Left lung (tissue), 10 donors: ENCODE results near the gene CEP162. TPM values are rescaled to one million over a fixed set of nuclear protein-coding genes. Genes with fewer than 3 reads are reported as not detected.
"Not testable (repeated sequence)": the region's sequence is repeated elsewhere in the genome, so short reads cannot be mapped to it uniquely, and the experiment has no call there.

Experiments used
- ATAC-seq: fragments of 200-7000 bp; cut with Tn5 transposase; one replicate; pipeline ENCODE4 v1.9.1; 2020; ENCODE audit warnings: moderate library complexity
- DNase-seq, 4 donors: peaks; one replicate each; pipeline ENCODE4 v3.0.0-alpha.2; 2013 to 2020
- H3K27ac ChIP-seq, 2 donors: fragments of 200-600 bp; sonication (generic) in 1 of 2; one replicate each; pipeline versions ENCODE4 v1.5.0 to v1.8.0; 2020 to 2021
- H3K27me3 ChIP-seq, 2 donors: fragments of 200-600 bp; sonication (generic) in 1 of 2; one replicate each; pipeline versions ENCODE4 v1.5.0 to v1.8.0; 2020 to 2021
- H3K36me3 ChIP-seq, 2 donors: fragments of 200-600 bp; sonication (generic) in 1 of 2; one replicate each; pipeline versions ENCODE4 v1.5.0 to v1.8.0; 2020 to 2021
- H3K4me1 ChIP-seq, 2 donors: fragments of 200-600 bp; one replicate each; pipeline ENCODE4 v1.8.0; 2021
- H3K4me3 ChIP-seq, 2 donors: fragments of 200-600 bp; sonication (generic) in 1 of 2; one replicate each; pipeline versions ENCODE4 v1.5.0 to v1.8.0; 2020 to 2021; ENCODE audit warnings: mild to moderate bottlenecking in 1 of 2
- H3K9me3 ChIP-seq, 2 donors: fragments of 200-600 bp; sonication (generic) in 1 of 2; one replicate each; pipeline versions ENCODE4 v1.5.0 to v1.8.0; 2020 to 2021
- intact Hi-C, 2 donors: fragments of 100-400 bp; cut with DNase I; formaldehyde crosslinking; loops; one replicate each; pipeline versions ENCODE4 v1.11.2 to v1.14.2; 2022
- polyA plus RNA-seq, 6 donors: library from polyadenylated mRNA; unstranded; fragments of 120-200 nt; gene quantifications; one replicate each; pipeline ENCODE4 v1.2.1, GENCODE V29; 2013; ENCODE audit not compliant: insufficient read length in 6 of 6
- total RNA-seq, 2 donors: library from RNA; stranded (reverse); fragmentation: NEBNext Ultra II Directional; extraction: Animal tissue kit (Norgen Biotek cat#: 25700); gene quantifications; one replicate each; pipeline ENCODE4 v1.2.1, GENCODE V29; 2021
- TF ChIP-seq, protein P1 (sequence below), 2 donors: fragments of 200-600 bp; sonication (generic) in 1 of 2; IDR thresholded peaks; one replicate each; pipeline versions ENCODE4 v1.5.0 to v1.8.0; 2021; ENCODE audit warnings: antibody characterized with exemption in 2 of 2
- donor health status: DM: no; HTN: yes; CAD: no.
- donor health status: DM: no; HTN: no; CAD: no.

The CEP162 gene
- total and polyA plus RNA-seq, 8 donors: 9.7 to 26.4 (median 19.3) TPM

DNA sequence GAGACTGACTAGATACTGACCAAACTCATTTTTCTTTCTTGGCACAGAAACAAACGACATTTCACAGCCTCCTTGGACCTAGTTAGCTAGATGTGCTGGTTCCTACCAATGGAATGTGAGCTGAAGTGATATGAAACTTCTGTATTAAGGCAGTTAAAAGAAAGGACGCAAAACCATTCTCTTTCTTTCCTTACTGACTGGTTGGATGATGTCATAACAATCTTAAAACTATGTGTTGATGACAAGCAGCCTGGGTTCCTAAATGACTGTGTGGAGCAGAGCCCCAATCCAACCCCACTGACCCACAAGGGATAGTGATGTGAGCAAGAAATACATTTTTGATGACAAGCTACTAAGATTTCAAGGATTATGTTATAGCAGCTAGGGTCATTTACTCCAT lies 35.6 kb downstream of the CEP162 start:
- TF ChIP-seq, protein P1, sequence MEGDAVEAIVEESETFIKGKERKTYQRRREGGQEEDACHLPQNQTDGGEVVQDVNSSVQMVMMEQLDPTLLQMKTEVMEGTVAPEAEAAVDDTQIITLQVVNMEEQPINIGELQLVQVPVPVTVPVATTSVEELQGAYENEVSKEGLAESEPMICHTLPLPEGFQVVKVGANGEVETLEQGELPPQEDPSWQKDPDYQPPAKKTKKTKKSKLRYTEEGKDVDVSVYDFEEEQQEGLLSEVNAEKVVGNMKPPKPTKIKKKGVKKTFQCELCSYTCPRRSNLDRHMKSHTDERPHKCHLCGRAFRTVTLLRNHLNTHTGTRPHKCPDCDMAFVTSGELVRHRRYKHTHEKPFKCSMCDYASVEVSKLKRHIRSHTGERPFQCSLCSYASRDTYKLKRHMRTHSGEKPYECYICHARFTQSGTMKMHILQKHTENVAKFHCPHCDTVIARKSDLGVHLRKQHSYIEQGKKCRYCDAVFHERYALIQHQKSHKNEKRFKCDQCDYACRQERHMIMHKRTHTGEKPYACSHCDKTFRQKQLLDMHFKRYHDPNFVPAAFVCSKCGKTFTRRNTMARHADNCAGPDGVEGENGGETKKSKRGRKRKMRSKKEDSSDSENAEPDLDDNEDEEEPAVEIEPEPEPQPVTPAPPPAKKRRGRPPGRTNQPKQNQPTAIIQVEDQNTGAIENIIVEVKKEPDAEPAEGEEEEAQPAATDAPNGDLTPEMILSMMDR (IDR thresholded peaks at IDR 0.05): no peak
- no peaks in the 10 kb centered on the region for H3K9me3 ChIP-seq
- DNase-seq (no peak), ATAC-seq (no peak)
- no peaks in the 10 kb centered on the region for H3K4me1 ChIP-seq
- H3K27me3 ChIP-seq: no peaks in the 10 kb centered on the region
- no peak overlapping the region for H3K4me3 ChIP-seq
- intact Hi-C loops: no loop called here
- H3K36me3 ChIP-seq: peaks cover 0 to 58% of the 10 kb centered on the region in 2 donors
- no peak overlapping the region for H3K27ac ChIP-seq

DNA sequence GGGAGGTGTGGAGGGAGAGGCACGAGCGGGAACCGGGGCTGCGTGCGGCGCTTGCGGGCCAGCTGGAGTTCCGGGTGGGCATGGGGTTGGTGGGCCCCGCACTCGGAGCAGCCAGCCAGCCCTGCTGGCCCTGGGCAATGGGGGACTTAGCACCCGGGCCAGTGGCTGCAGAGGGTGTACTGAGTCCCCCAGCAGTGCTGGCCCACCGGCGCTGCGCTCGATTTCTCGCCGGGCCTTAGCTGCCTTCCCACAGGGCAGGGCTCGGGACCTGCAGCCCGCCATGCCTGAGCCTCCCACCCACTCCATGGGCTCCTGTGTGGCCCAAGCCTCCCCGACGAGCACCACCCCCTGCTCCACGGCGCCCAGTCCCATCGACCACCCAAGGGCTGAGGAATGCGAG lies 38.1 kb downstream of the CEP162 start:
- ATAC-seq, H3K4me1 ChIP-seq, intact Hi-C loops, H3K4me3 ChIP-seq, H3K27me3 ChIP-seq, DNase-seq, H3K9me3 ChIP-seq, H3K27ac ChIP-seq: not testable (repeated sequence)
- peaks cover 0 to 55% of the 10 kb centered on the region in 2 donors for H3K36me3 ChIP-seq

DNA sequence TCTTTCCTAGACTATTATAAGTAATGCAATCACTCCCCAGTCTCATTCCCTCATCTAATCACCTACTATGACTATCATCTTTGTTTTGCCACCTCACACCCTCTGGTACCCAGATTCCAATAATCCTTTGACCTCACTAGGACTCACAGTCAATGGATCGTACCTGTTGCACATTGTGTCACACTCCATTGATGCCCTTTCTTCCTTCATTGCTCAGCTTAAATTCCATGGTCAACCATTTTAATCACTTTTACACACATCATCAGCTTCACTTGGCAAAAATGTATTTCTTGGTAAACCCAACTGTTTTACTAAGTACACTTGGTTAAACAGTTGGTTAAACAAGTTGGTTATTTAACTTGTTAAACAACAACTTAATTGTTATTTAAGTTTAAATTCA lies 44.0 kb downstream of the CEP162 start:
- Histone ChIP-seq H3K27me3 (no peaks in the 10 kb centered on the region), H3K36me3 (peaks cover 0 to 15% of the 10 kb centered on the region in 2 donors), H3K9me3 (no peaks in the 10 kb centered on the region), H3K27ac (no peak overlapping the region), H3K4me3 (no peak overlapping the region), H3K4me1 (no peaks in the 10 kb centered on the region)
- ATAC-seq (no peak), DNase-seq (no peak)
- intact Hi-C loops: no loop called here
- TF ChIP-seq, protein P1 (IDR thresholded peaks at IDR 0.05): no peak

DNA sequence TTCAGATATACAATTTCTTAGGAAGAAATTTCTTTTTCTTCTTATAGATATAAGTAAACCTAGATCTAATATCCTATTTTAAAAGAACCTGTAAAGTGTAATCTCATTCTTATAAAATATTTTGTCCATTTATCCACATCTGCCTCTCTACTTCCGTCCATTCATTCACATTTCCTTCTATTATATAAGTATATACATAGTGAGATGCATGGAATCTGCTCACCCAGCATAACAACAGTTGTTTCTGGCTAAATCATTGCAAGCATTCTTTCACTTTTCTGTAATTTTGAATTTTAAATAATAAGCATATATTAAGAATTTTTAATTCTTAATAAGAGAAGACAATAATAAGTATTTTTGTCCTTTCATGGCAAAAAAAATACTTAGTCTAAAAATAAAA lies 45.4 kb downstream of the CEP162 start:
- Histone ChIP-seq H3K27ac (no peak overlapping the region), H3K9me3 (no peaks in the 10 kb centered on the region), H3K36me3 (peaks cover 0 to 15% of the 10 kb centered on the region in 2 donors), H3K27me3 (no peaks in the 10 kb centered on the region), H3K4me1 (no peaks in the 10 kb centered on the region), H3K4me3 (no peak overlapping the region)
- TF ChIP-seq, protein P1 (IDR thresholded peaks at IDR 0.05): no peak
- ATAC-seq (no peak), DNase-seq (no peak)
- intact Hi-C loops: no loop called here

DNA sequence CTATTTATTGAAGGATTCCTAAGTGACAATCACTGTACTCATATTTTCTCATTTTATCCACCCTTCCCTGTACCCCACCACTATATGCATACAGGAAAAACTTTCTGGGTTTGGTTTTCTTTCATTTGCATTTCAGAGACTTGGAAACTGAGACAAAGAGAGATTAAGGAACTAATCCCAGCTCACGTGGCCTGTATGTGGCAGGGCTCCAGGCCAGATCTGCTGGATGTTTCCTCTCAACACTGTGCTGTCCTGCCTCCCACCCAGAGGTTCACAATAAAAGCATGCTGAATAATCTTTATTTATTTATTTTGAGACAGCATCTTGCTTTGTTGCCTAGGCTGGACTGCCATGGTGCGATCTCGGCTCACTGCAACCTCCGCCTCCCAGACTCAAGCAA lies 50.2 kb downstream of the CEP162 start:
- ATAC-seq: no peak
- H3K36me3 ChIP-seq: peaks cover 0 to 17% of the 10 kb centered on the region in 2 donors
- no peak for DNase-seq
- H3K4me3 ChIP-seq: no peak overlapping the region
- TF ChIP-seq, protein P1 (IDR thresholded peaks at IDR 0.05): no peak
- no peaks in the 10 kb centered on the region for H3K4me1 ChIP-seq
- H3K9me3 ChIP-seq: no peaks in the 10 kb centered on the region
- intact Hi-C loops: no loop called here
- H3K27ac ChIP-seq: no peak overlapping the region
- no peaks in the 10 kb centered on the region for H3K27me3 ChIP-seq

DNA sequence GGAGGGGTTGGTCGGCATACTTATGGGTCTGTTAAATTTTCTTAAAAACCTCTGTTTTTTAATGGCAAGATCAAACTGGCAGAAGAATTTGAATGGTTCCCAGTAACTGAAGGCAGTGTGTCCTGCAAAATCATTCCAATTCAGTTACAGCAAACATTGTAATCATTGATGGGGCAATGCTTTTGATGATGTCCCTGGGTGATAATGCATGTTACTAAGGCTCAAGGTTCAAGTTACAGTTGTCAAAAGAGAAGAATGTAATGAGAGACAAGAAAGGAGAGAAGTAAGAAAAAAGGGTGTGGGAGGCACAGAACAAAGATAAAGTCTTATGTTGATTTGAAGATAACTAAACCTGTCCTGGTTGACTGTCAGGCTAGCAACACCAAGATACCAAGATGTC lies 54.9 kb downstream of the CEP162 start:
- Histone ChIP-seq H3K9me3 (no peaks in the 10 kb centered on the region), H3K36me3 (peaks cover 0 to 33% of the 10 kb centered on the region in 2 donors), H3K4me1 (no peaks in the 10 kb centered on the region), H3K27me3 (no peaks in the 10 kb centered on the region), H3K27ac (no peak overlapping the region), H3K4me3 (no peak overlapping the region)
- TF ChIP-seq, protein P1 (IDR thresholded peaks at IDR 0.05): no peak
- intact Hi-C loops: no loop called here
- DNase-seq (no peak), ATAC-seq (no peak)
